Thyroid gland (tissue), 4 donors: Measurements from ENCODE around the gene DHX16.

Experiments used
- CTCF ChIP-seq, 6 experiments: fragments of 200-600 bp in 3 of 6; fragments of 450-650 bp in 3 of 6; sonication (generic) in 3 of 6; IDR thresholded peaks; one replicate each; pipeline ENCODE4 v1.5.1; 2016 to 2019; ENCODE audit warnings: antibody characterized with exemption in 6 of 6, mild to moderate bottlenecking in 2 of 6, inconsistent platforms in 1 of 6, moderate library complexity in 1 of 6
- POLR2A ChIP-seq, 2 donors: fragments of 450-650 bp; IDR thresholded peaks; one replicate each; pipeline ENCODE4 v1.6.1; 2017; ENCODE audit warnings: antibody characterized with exemption in 2 of 2, mild to moderate bottlenecking in 2 of 2, moderate library complexity in 1 of 2

- TF ChIP-seq CTCF (IDR thresholded peaks at IDR 0.05) (no peak), POLR2A (IDR thresholded peaks at IDR 0.05) (no peak)
These were observed 54.5 kb downstream of the DHX16 start for GRCh38 chr6:30618270-30618797.
